NCI-H1417 treated with DMSO at 0.1 percent for 48 hours (cell line): ENCODE data around the gene ZBTB40.

Source experiments
- DNase-seq: peaks from one replicate; lab custom pipeline; 2025; lab: John Stamatoyannopoulos, UW

The ZBTB40 gene

DNA sequence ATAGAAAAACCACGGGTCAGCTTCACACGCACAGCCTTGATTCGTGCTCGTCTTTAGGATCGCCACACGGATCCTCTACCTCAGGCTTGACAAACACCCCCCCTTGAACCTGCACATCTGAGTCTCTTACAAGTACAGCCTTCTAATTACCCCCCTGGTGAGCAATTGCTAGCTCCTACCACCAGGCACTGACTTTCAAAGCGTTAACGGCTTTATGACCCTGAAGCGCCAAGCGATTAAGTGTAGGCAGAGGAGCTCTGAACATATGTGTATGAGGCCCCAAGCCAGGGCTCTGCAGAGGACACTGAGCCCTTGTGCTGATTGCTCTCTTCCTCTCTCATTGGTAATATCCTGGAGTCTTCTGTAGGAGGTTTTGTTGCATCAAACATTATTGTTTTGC lies 55.9 kb downstream of the ZBTB40 start:
- peak; percentile 64 for DNase-seq

- DNase-seq, result no peak
Observed at GRCh38 chr1:22508329-22508728, 56.7 kb downstream of the ZBTB40 start.

DNA sequence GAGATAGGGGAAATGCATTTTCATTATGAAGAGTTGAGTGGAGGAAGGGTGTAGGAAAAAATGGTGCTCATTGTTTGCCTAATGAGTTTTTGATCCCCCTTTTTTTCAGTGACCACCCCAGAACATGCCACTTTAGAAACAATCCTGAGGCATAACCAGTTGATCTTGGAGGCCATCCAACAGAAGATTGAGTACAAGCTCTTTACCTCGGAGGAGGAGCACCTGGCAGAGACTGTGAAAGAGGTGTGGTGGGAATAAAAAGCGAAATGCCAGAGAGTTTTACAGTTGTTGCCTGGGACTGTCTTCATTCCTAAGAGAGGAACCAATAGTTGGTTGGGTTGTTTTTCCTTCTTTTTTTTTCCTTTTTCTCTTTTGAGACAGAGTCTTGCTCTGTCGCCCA lies 57.3 kb downstream of the ZBTB40 start:
- DNase-seq, result no peak

- DNase-seq, result no peak
Observed at GRCh38 chr1:22509815-22510214, 58.2 kb downstream of the ZBTB40 start.

- DNase-seq, result no peak
Observed at GRCh38 chr1:22512873-22513272, 61.2 kb downstream of the ZBTB40 start.

- DNase-seq, result no peak
Observed at GRCh38 chr1:22516906-22517571, 65.4 kb downstream of the ZBTB40 start.

DNA sequence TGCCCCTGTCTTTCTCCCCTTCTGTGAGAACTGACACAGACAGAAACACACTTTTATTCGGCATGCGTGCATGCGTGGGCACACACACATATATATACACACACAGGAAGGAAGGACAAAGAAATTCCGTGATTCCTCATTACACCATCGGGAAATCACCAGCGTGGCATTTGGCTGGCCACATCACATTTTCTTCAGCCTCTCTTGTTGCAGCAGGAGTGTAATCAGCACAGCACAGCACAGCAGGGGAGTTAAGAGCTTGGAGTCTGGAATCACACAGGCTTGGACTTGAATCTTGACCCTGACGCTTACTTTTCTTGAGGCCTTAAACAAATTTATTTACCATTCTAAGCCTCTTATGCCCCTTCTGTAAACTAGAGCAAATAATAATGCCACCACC lies 66.3 kb downstream of the ZBTB40 start:
- DNase-seq, result no peak

- no peak for DNase-seq
Observed at GRCh38 chr1:22518379-22518778, 66.7 kb downstream of the ZBTB40 start.

GRCh38 chr1:22520871-22521270 lies 69.2 kb downstream of the ZBTB40 start:
- no peak for DNase-seq

- no peak for DNase-seq
Observed at GRCh38 chr1:22521692-22522091, 70.0 kb downstream of the ZBTB40 start.

DNA sequence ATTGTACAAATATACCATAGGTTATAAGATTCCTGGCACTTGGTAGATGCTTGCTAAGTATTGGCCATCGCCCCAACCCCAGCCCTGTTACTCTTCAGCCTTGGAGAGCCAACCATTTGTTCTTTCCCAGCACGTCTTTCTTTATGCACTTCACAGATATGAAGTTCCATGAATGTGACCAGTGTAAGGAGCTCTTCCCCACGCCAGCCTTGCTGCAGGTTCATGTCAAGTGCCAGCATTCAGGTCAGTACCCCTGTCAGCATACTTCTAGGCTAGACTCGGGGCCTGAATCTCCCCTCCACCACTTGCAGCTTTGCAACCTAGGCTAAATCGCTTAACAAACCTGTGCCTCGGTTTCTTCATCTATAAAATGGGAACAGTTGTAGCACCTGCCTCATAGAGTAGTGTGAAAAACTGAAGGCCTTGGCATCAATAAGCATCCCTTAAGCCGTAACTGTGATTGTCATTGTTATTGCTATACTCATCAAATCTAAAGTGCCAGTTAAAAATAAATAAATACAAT lies 70.6 kb downstream of the ZBTB40 start:
- no peak for DNase-seq

GRCh38 chr1:22524481-22524880 lies 72.8 kb downstream of the ZBTB40 start:
- no peak for DNase-seq

DNA sequence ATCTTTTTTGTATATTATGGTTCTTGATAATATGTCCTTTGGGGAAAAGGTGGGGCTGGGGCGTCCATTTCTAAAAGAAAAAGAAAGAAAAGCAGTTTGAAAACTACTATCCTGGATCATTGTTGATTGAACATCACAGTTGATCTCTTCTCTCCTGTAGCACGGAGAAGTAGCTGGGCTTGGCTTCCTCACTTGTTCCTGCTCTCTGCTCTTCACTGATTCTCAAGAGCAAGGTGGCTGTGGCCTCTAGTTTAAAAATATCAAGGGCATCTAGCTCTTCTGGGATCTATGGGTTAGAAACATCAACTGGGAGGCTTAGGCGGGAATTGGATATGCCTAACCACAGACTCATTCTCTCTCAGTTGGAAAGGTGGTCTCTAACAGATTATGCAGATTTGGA lies 73.6 kb downstream of the ZBTB40 start:
- DNase-seq, result no peak

- DNase-seq, result no peak
Observed at GRCh38 chr1:22525646-22526045, 74.0 kb downstream of the ZBTB40 start.

GRCh38 chr1:22526098-22526497 lies 74.4 kb downstream of the ZBTB40 start:
- DNase-seq, result no peak

- no peak for DNase-seq
Observed at GRCh38 chr1:22526677-22527076, 75.0 kb downstream of the ZBTB40 start.

DNA sequence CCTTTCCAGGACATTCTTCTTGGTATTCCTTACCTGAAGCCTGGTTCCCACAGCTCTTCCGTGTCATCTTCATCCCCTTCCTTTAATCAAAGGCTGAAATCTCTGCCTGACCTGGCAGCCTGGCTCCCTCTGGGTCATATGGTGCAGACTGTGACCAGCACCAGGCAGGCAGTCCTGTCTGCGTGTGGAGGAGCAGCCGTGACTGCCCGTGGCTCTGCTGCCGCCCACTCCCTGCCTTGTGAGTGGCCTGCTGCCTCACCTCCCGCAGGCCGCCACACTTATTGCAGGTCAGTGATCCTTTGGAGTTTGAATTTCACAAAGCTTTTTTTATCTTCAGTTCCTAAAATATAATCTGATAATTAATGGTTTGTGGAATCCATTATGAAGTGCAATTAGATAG lies 75.5 kb downstream of the ZBTB40 start:
- no peak for DNase-seq

GRCh38 chr1:22527555-22528296 lies 76.1 kb downstream of the ZBTB40 start:
- DNase-seq, result no peak

DNA sequence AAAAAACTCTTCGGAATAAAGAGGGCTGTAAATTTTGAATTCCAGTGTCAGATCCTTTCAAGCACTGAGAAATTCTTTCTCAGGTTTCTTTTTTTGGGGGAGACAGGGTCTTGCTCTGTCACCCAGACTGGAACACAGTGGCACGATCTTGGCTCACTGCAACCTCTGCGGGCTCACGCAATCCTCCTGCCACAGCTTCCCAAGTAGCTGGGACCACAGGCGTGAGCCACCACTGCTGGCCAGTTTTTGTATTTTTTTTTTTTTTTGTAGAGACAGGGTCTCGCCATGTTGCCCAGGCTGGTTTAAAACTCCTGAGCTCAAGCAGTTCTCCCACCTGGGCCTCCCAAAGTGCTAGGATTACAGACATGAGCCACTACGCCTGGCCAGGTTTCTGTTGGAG lies 76.8 kb downstream of the ZBTB40 start:
- no peak for DNase-seq

GRCh38 chr1:22529901-22530621 lies 78.4 kb downstream of the ZBTB40 start:
- no peak for DNase-seq

DNA sequence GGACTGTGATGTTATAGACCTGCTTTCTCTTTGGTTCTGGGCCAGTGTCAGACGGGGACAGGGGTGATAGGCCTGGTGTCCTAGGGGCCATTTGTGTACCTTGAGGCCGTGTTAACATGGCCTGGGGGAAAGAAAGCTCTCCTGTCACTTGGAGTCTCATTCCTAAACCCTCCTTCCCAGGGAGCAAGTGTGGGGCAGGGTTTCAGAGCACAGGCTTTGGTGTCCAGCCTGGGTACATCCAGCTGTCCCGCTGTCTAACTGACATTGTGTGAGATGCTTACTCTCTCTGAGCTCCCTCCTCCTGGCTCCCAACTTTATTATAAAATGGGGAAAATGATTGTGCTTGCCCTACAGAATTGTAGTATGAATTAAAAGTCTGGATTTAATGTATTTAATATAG lies 79.1 kb downstream of the ZBTB40 start:
- DNase-seq, result no peak

- DNase-seq, result no peak
Observed at GRCh38 chr1:22531251-22531650, 79.6 kb downstream of the ZBTB40 start.
